GM12878 (cell line): ENCODE measurements around the gene TTF2. TPM values are rescaled to one million over a fixed set of nuclear protein-coding genes. Genes with fewer than 3 reads are reported as not detected.

Experiments used
- ATAC-seq: fragments of 200-7000 bp; cut with Tn5 transposase; 3 replicates; pipeline ENCODE4 v1.9.1; 2020; ENCODE audit warnings: mild to moderate bottlenecking, moderate library complexity
- BruUV-seq: library from RNA; stranded (reverse); fragments of 400-500 nt; replicated peaks from 2 replicates; lab custom pipeline; 2021; lab: Mats Ljungman, UMichigan
- CTCF ChIA-PET: fragments of 300-600 bp; sonication (Branson Sonifier 250); formaldehyde crosslinking; extraction: SDS; loops from one replicate; lab custom pipeline; 2021; ENCODE audit warnings: inconsistent platforms; lab: Yijun Ruan, JAX
- POLR2A ChIA-PET: fragments of 350-600 bp; formaldehyde crosslinking; extraction: SDS; loops from one replicate; lab custom pipeline; 2021; ENCODE audit warnings: inconsistent platforms; lab: Charles Lee
- RAD21 ChIA-PET: fragments of 300-600 bp; sonication (Branson Sonifier 250); formaldehyde crosslinking; loops from one replicate; lab custom pipeline; 2023; ENCODE audit warnings: antibody characterized with exemption; ENCODE audit not compliant: unreplicated experiment; lab: Charles Lee
- SMC1A ChIA-PET: fragments of 300-600 bp; sonication (Branson Sonifier 250); formaldehyde crosslinking; loops from one replicate; lab custom pipeline; 2023; ENCODE audit not compliant: unreplicated experiment, uncharacterized antibody; lab: Charles Lee
- DNase-seq: peaks from one replicate; pipeline ENCODE4 v3.0.0-alpha.2; 2011; ENCODE audit warnings: low read depth, low spot score
- FAIRE-seq: peaks from 3 replicates; lab custom pipeline; 2011; peaks lifted over from hg19 to GRCh38; lab: Jason Lieb, UNC
- H2AFZ ChIP-seq: 2 replicates; pipeline ENCODE4 v1.6.0; 2011; ENCODE audit warnings: low read depth, low read length, control low read depth; ENCODE audit not compliant: control insufficient read depth
- H3K27ac ChIP-seq: 2 replicates; pipeline ENCODE4 v1.5.1; 2011; ENCODE audit warnings: control low read depth; ENCODE audit not compliant: control insufficient read depth, insufficient read depth
- H3K27me3 ChIP-seq, 2 experiments: replicated peaks in 1 of 2; 2 replicates each; pipeline versions ENCODE4 v1.6.0 to v1.6.1; 2011; ENCODE audit warnings: low read length in 1 of 2; ENCODE audit not compliant: control insufficient read depth in 2 of 2, insufficient read depth in 2 of 2
- H3K36me3 ChIP-seq, 2 experiments: 2 replicates each; pipeline ENCODE4 v1.5.1; 2011; ENCODE audit warnings: low read length in 1 of 2; ENCODE audit not compliant: control insufficient read depth in 2 of 2, insufficient read depth in 2 of 2
- H3K4me1 ChIP-seq: 2 replicates; pipeline ENCODE4 v1.6.1; 2011; ENCODE audit warnings: mild to moderate bottlenecking, low read length, moderate library complexity, mixed read lengths; ENCODE audit not compliant: control insufficient read depth, insufficient read depth
- H3K4me2 ChIP-seq: 2 replicates; pipeline ENCODE4 v1.6.0; 2011; ENCODE audit warnings: control low read depth; ENCODE audit not compliant: control insufficient read depth, insufficient read depth
- H3K4me3 ChIP-seq: fragments of 200-600 bp; sonication (generic); 2 replicates; pipeline ENCODE4 v1.5.1; 2016
- H3K79me2 ChIP-seq: 2 replicates; pipeline ENCODE4 v1.6.0; 2011; ENCODE audit warnings: low read length; ENCODE audit not compliant: control insufficient read depth, insufficient read depth
- H3K9ac ChIP-seq: 2 replicates; pipeline ENCODE4 v1.8.0; 2011; ENCODE audit warnings: low read length, control low read depth, mixed read lengths; ENCODE audit not compliant: control insufficient read depth, insufficient read depth
- H3K9me3 ChIP-seq: replicated peaks from 3 replicates; pipeline ENCODE4 v1.5.1; 2011; ENCODE audit warnings: mild to moderate bottlenecking, low read length; ENCODE audit not compliant: control insufficient read depth, insufficient read depth
- H4K20me1 ChIP-seq: 2 replicates; pipeline ENCODE4 v1.6.0; 2011; ENCODE audit not compliant: control insufficient read depth, insufficient read depth
- BCL3 ChIP-seq: IDR thresholded peaks from 2 replicates; pipeline ENCODE4 v1.6.1; 2011; ENCODE audit warnings: borderline replicate concordance, low read depth, mild to moderate bottlenecking, moderate library complexity, low read length; ENCODE audit not compliant: insufficient read depth, poor library complexity, severe bottlenecking
- CREM ChIP-seq: IDR thresholded peaks from 2 replicates; pipeline ENCODE4 v1.6.1; 2014; ENCODE audit warnings: antibody characterized with exemption, low read depth
- E4F1 ChIP-seq: fragments of 450-650 bp; IDR thresholded peaks from 2 replicates; pipeline ENCODE4 v1.6.1; 2018; ENCODE audit warnings: borderline replicate concordance, mild to moderate bottlenecking; ENCODE audit not compliant: partially characterized antibody
- EGR1 ChIP-seq, 2 experiments: IDR thresholded peaks; 1 replicate in 1 of 2; 2 replicates in 1 of 2; pipeline ENCODE4 v1.6.1; 2011 to 2012; ENCODE audit warnings: low read depth in 2 of 2, low read length in 2 of 2, borderline replicate concordance in 1 of 2, mild to moderate bottlenecking in 1 of 2, moderate library complexity in 1 of 2
- ETV6 ChIP-seq, 2 experiments: fragments of 450-650 bp in 1 of 2; IDR thresholded peaks in 1 of 2; conservative IDR thresholded peaks in 1 of 2; 2 replicates each; pipeline ENCODE4 v1.6.1; 2014; ENCODE audit warnings: antibody characterized with exemption in 1 of 2, borderline replicate concordance in 1 of 2, low read depth in 1 of 2, mild to moderate bottlenecking in 1 of 2, moderate library complexity in 1 of 2
- IRF3 ChIP-seq: fragments of 450-650 bp; IDR thresholded peaks from 2 replicates; pipeline ENCODE4 v1.6.1; 2014; ENCODE audit warnings: mild to moderate bottlenecking
- KLF5 ChIP-seq: fragments of 450-650 bp; IDR thresholded peaks from 2 replicates; pipeline ENCODE4 v1.6.1; 2014; ENCODE audit warnings: mild to moderate bottlenecking; ENCODE audit not compliant: partially characterized antibody
- NR2C2 ChIP-seq: IDR thresholded peaks from 2 replicates; pipeline ENCODE4 v1.6.1; 2011; ENCODE audit warnings: borderline replicate concordance, low read depth; ENCODE audit not compliant: control insufficient read depth, insufficient read length
- SMAD1 ChIP-seq: fragments of 450-650 bp; IDR thresholded peaks from 2 replicates; pipeline ENCODE4 v1.6.1; 2018; ENCODE audit warnings: mild to moderate bottlenecking, low read depth; ENCODE audit not compliant: partially characterized antibody
- SPI1 ChIP-seq: IDR thresholded peaks from 2 replicates; pipeline ENCODE4 v1.6.1; 2011; ENCODE audit warnings: low read depth, mild to moderate bottlenecking, low read length, moderate library complexity, borderline replicate concordance; ENCODE audit not compliant: insufficient read depth
- STAT1 ChIP-seq: fragments of 450-650 bp; conservative IDR thresholded peaks from 2 replicates; pipeline ENCODE4 v1.6.1; 2014; ENCODE audit warnings: antibody characterized with exemption, mild to moderate bottlenecking
- YY1 ChIP-seq: IDR thresholded peaks from 2 replicates; pipeline ENCODE4 v1.6.1; 2011; ENCODE audit warnings: low read depth, mild to moderate bottlenecking, low read length
- ZBTB11 ChIP-seq: fragments of 450-650 bp; formaldehyde crosslinking; IDR thresholded peaks from 2 replicates; pipeline ENCODE4 v1.5.0; 2022; ENCODE audit warnings: mild to moderate bottlenecking, missing genetic modification characterization
- ZNF24 ChIP-seq: fragments of 450-650 bp; IDR thresholded peaks from 2 replicates; pipeline ENCODE4 v1.6.1; 2017; ENCODE audit warnings: antibody characterized with exemption, mild to moderate bottlenecking
- ZZZ3 ChIP-seq: IDR thresholded peaks from 2 replicates; pipeline ENCODE4 v1.6.1; 2011; ENCODE audit warnings: low read depth; ENCODE audit not compliant: control insufficient read depth, insufficient read length
- WGBS: methylation state at CpG from one replicate; pipeline ENCODE4 v1.1.6; 2016; ENCODE audit warnings: low lambda C conversion rate; ENCODE audit not compliant: insufficient replicate concordance, insufficient coverage; ENCODE audit errors: missing lambda C conversion rate; 5-methylcytosine and 5-hydroxymethylcytosine counted together
- in situ Hi-C: fragments of 300-500 bp; cut with MboI; formaldehyde crosslinking; loops from 9 replicates; pipeline ENCODE4 v1.14.3; 2018; ENCODE audit warnings: mixed read lengths
- intact Hi-C: fragments of 100-400 bp; cut with micrococcal nuclease; formaldehyde crosslinking; loops from one replicate; pipeline ENCODE4 v1.14.2; 2022; ENCODE audit not compliant: unreplicated experiment
- polyA plus RNA-seq, 11 experiments: library from polyadenylated mRNA; depleted of rRNA in 4 of 11; unstranded in 6 of 11; stranded (reverse) in 5 of 11; fragments of >200 nt; fragmentation: Nextera tagmentation in 4 of 11; fragmentation: Illumina TruSeq in 1 of 11; extraction: Ambion mirVana in 4 of 11; extraction: Trizol in 1 of 11; gene quantifications; 1 replicate in 1 of 11; 2 replicates in 10 of 11; pipeline versions ENCODE4 v1.2.1 to v1.2.3, GENCODE V29; 2011 to 2016; ENCODE audit warnings: inconsistent platforms in 2 of 11, missing spikeins in 2 of 11, low read depth in 1 of 11
- total RNA-seq, 4 experiments: library from RNA; depleted of rRNA in 3 of 4; stranded (reverse); fragments of >200 nt in 3 of 4; fragmentation: Illumina TruSeq in 1 of 4; extraction: Trizol in 1 of 4; gene quantifications; 2 replicates each; pipeline versions ENCODE4 v1.2.1 to v1.2.3, GENCODE V29; 2013 to 2021

TTF2 gene
- total and polyA plus RNA-seq, 10 of the 15 experiments (the other 5 are each of a cell fraction or from before 2014, with no cell fraction given), result 17.7 to 134 (median 78.2) TPM

- BruUV-seq, result no TSS peak
- 50% methylated on average over 2 of the region's 2 CpGs for WGBS
- no peak overlapping the region for H3K9ac ChIP-seq
- no peaks in the 10 kb centered on the region for H3K79me2 ChIP-seq
- SMC1A ChIA-PET, result no interaction called here
- no peak overlapping the region for H3K27ac ChIP-seq
- no peak overlapping the region for H3K4me2 ChIP-seq
- FAIRE-seq (no peak), DNase-seq (no peak)
- no peaks in the 10 kb centered on the region for H3K4me1 ChIP-seq
- TF ChIP-seq NR2C2 (no peak), ZBTB11 (CRISPR knock-in tag) (no peak), STAT1 (no peak), E4F1 (no peak), ZZZ3 (no peak), SMAD1 (no peak), CREM (no peak), ETV6 (conservative IDR thresholded peaks at IDR 0.05 in 1 of 2, IDR thresholded peaks at IDR 0.05 in 1 of 2; ENCODE audit: borderline replicate concordance in 1 of 2, low read depth in 1 of 2) (no peak), YY1 (no peak), SPI1 (no peak), IRF3 (no peak), ZNF24 (no peak), KLF5 (no peak), BCL3 (no peak), EGR1 (IDR thresholded peaks at IDR 0.05; ENCODE audit: borderline replicate concordance in 1 of 2, low read depth in 2 of 2, low read length in 2 of 2) (no peak)
- TF ChIP-seq, all 136 proteins: peak for 0
- no peak for ATAC-seq
- Histone ChIP-seq H3K27me3 (peaks cover 0 to 3% of the 10 kb centered on the region in 2 experiments; a peak in 1 of 4 replicates), H2AFZ (no peak overlapping the region), H4K20me1 (no peaks in the 10 kb centered on the region), H3K9me3 (no peaks in the 10 kb centered on the region), H3K36me3 (no peaks in the 10 kb centered on the region), H3K4me3 (no peak overlapping the region)
- intact Hi-C loops, result no loop called here
- ChIA-PET RAD21 (no interaction called here), CTCF (no interaction called here), POLR2A (no interaction called here)
- in situ Hi-C loops, result no loop called here
Measured at GRCh38 chr1:117142200-117142599, 82.1 kb downstream of the TTF2 start.
